OCI-LY7 (cell line): ENCODE results near the gene SEMA5A. TPM values are rescaled to one million over a fixed set of nuclear protein-coding genes. Genes with fewer than 3 reads are reported as not detected.

Experiments used
- BruUV-seq: library from RNA; stranded (reverse); fragments of 400-500 nt; replicated peaks from 2 replicates; lab custom pipeline; 2021; lab: Mats Ljungman, UMichigan
- CTCF ChIA-PET: fragments of 300-600 bp; sonication (Branson Sonifier 250); formaldehyde crosslinking; loops from one replicate; lab custom pipeline; 2022; ENCODE audit warnings: antibody characterized with exemption; ENCODE audit not compliant: unreplicated experiment; lab: Charles Lee
- POLR2A ChIA-PET: fragments of 300-600 bp; sonication (Branson Sonifier 250); formaldehyde crosslinking; loops from one replicate; lab custom pipeline; 2022; ENCODE audit warnings: antibody characterized with exemption; lab: Charles Lee
- DNase-seq: peaks from one replicate; pipeline ENCODE4 v3.0.0-alpha.2; 2015; ENCODE audit warnings: low spot score
- H2AFZ ChIP-seq: fragments of 200-600 bp; sonication (generic), shearing (Covaris generic); 2 replicates; pipeline ENCODE4 v1.6.1; 2014; ENCODE audit warnings: mild to moderate bottlenecking, antibody characterized with exemption, low read length, moderate library complexity
- H3K27ac ChIP-seq: fragments of 200-600 bp; sonication (generic); 2 replicates; pipeline ENCODE4 v1.5.1; 2014; ENCODE audit warnings: mixed run types, low read depth, mild to moderate bottlenecking, moderate library complexity, low read length, inconsistent platforms; ENCODE audit not compliant: poor library complexity, severe bottlenecking
- H3K36me3 ChIP-seq: fragments of 200-600 bp; sonication (generic); 2 replicates; pipeline ENCODE4 v1.6.1; 2014; ENCODE audit warnings: mild to moderate bottlenecking, antibody characterized with exemption, low read length, moderate library complexity, mixed read lengths; ENCODE audit not compliant: insufficient read depth
- H3K4me1 ChIP-seq: fragments of 200-600 bp; sonication (generic); 2 replicates; pipeline ENCODE4 v1.5.1; 2014; ENCODE audit warnings: mild to moderate bottlenecking, low read length; ENCODE audit not compliant: insufficient read depth, poor library complexity, severe bottlenecking
- H3K4me2 ChIP-seq: fragments of 200-600 bp; sonication (generic); 2 replicates; pipeline ENCODE4 v1.6.1; 2014; ENCODE audit warnings: mild to moderate bottlenecking, low read length
- H3K4me3 ChIP-seq: fragments of 200-600 bp; sonication (generic); 2 replicates; pipeline ENCODE4 v1.5.1; 2014; ENCODE audit warnings: mild to moderate bottlenecking, low read depth, low read length; ENCODE audit not compliant: poor library complexity, severe bottlenecking
- H3K79me2 ChIP-seq: fragments of 200-600 bp; sonication (generic); 2 replicates; pipeline ENCODE4 v1.6.1; 2016; ENCODE audit warnings: low read depth, mild to moderate bottlenecking, low read length, moderate library complexity, mixed read lengths; ENCODE audit not compliant: insufficient read depth
- H3K9me2 ChIP-seq: fragments of 200-600 bp; sonication (generic); 2 replicates; pipeline ENCODE4 v1.6.1; 2016; ENCODE audit warnings: mild to moderate bottlenecking, low read length, mixed read lengths; ENCODE audit not compliant: insufficient read depth
- H3K9me3 ChIP-seq: fragments of 200-600 bp; sonication (generic); 2 replicates; pipeline ENCODE4 v1.6.1; 2014; ENCODE audit warnings: mild to moderate bottlenecking, mixed run types, low read length, mixed read lengths
- H4K20me1 ChIP-seq: fragments of 200-600 bp; sonication (generic); 2 replicates; pipeline ENCODE4 v1.6.1; 2014; ENCODE audit warnings: mild to moderate bottlenecking, antibody characterized with exemption, low read length, moderate library complexity, mixed read lengths; ENCODE audit not compliant: insufficient read depth
- CTCF ChIP-seq: fragments of 200-600 bp; sonication (generic); conservative IDR thresholded peaks from 2 replicates; pipeline ENCODE4 v1.5.1; 2014; ENCODE audit warnings: mild to moderate bottlenecking, antibody characterized with exemption, low read length, moderate library complexity, mixed read lengths
- EZH2phosphoT487 ChIP-seq: fragments of 200-600 bp; sonication (generic); IDR thresholded peaks from 2 replicates; pipeline ENCODE4 v1.6.1; 2018; ENCODE audit warnings: low read depth, borderline replicate concordance, mild to moderate bottlenecking, mixed run types, antibody characterized with exemption, low read length, moderate library complexity, mixed read lengths
- intact Hi-C: fragments of 100-400 bp; cut with micrococcal nuclease; formaldehyde crosslinking; loops from one replicate; pipeline ENCODE4 v1.10.0; 2022; ENCODE audit not compliant: unreplicated experiment
- total RNA-seq, 2 experiments: library from RNA; depleted of rRNA in 1 of 2; stranded (reverse); fragments of >200 nt in 1 of 2; shearing (Covaris generic) in 1 of 2; gene quantifications; 2 replicates each; pipeline ENCODE4 v1.2.3, GENCODE V29; 2014 to 2022

Gene SEMA5A
- total RNA-seq, 2 experiments from 2014 or later, result not detected

GRCh38 chr5:9020996-9021395 lies 524.9 kb downstream of the SEMA5A start:
- Histone ChIP-seq H4K20me1 (no peaks in the 10 kb centered on the region), H3K4me3 (no peak overlapping the region), H3K36me3 (no peaks in the 10 kb centered on the region), H2AFZ (no peak overlapping the region), H3K27ac (no peak overlapping the region), H3K79me2 (no peaks in the 10 kb centered on the region), H3K4me1 (no peaks in the 10 kb centered on the region), H3K9me2 (0 out of 2 replicates have a peak, but pooled peaks cover 4% of the 10 kb centered on the region), H3K9me3 (no peaks in the 10 kb centered on the region), H3K4me2 (no peak overlapping the region)
- TF ChIP-seq EZH2phosphoT487 (no peak), CTCF (no peak)
- intact Hi-C loops, result no loop called here
- POLR2A ChIA-PET, result no interaction called here
- CTCF ChIA-PET, result no interaction called here
- BruUV-seq, result no TSS peak
- no peak for DNase-seq

- Histone ChIP-seq H3K4me3 (no peak overlapping the region), H3K9me2 (no peaks in the 10 kb centered on the region), H3K9me3 (no peaks in the 10 kb centered on the region), H4K20me1 (no peaks in the 10 kb centered on the region), H3K4me2 (no peak overlapping the region), H3K79me2 (no peaks in the 10 kb centered on the region), H3K27ac (no peak overlapping the region), H3K4me1 (no peaks in the 10 kb centered on the region), H3K36me3 (no peaks in the 10 kb centered on the region), H2AFZ (no peak overlapping the region)
- intact Hi-C loops, result no loop called here
- ChIA-PET CTCF (no interaction called here), POLR2A (no interaction called here)
- no peak for TF ChIP-seq CTCF
- no peak for DNase-seq
- no TSS peak for BruUV-seq
Measured at GRCh38 chr5:9015937-9016270, 530.0 kb downstream of the SEMA5A start.

GRCh38 chr5:9015260-9015936 lies 530.5 kb downstream of the SEMA5A start:
- no peaks in the 10 kb centered on the region for H3K9me3 ChIP-seq
- intact Hi-C loops, result no loop called here
- H2AFZ ChIP-seq, result no peak overlapping the region
- DNase-seq, result no peak
- no peak overlapping the region for H3K4me2 ChIP-seq
- no peaks in the 10 kb centered on the region for H3K9me2 ChIP-seq
- POLR2A ChIA-PET, result no interaction called here
- CTCF ChIA-PET, result no interaction called here
- no peaks in the 10 kb centered on the region for H3K4me1 ChIP-seq
- BruUV-seq, result no TSS peak
- H3K4me3 ChIP-seq, result no peak overlapping the region
- no peaks in the 10 kb centered on the region for H3K36me3 ChIP-seq
- no peak overlapping the region for H3K27ac ChIP-seq
- H3K79me2 ChIP-seq, result no peaks in the 10 kb centered on the region
- TF ChIP-seq CTCF (no peak), EZH2phosphoT487 (no peak)
- H4K20me1 ChIP-seq, result no peaks in the 10 kb centered on the region
